SK-N-SH treated with all-trans-retinoic acid at 6 μM for 48 hours (cell line): Measurements from ENCODE around the gene TAS2R60.
A peak's percentile ranks its signal among the peaks of the same experiment; 100 is the strongest.
"Not testable (repeated sequence)": the region's sequence is repeated elsewhere in the genome, so short reads cannot be mapped to it uniquely, and the experiment has no call there.

ENCODE experiments used
- ATAC-seq: fragments of 200-7000 bp; cut with Tn5 transposase; 3 replicates; pipeline ENCODE4 v1.9.1; 2020; ENCODE audit warnings: mild to moderate bottlenecking, moderate library complexity
- ARNTL ChIP-seq: fragments of 450-650 bp; formaldehyde crosslinking; IDR thresholded peaks from 2 replicates; pipeline ENCODE4 v1.5.0; 2020; ENCODE audit warnings: low read depth, mild to moderate bottlenecking, moderate library complexity, borderline replicate concordance
- BACH2 ChIP-seq: fragments of 250-450 bp; sonication (Bioruptor Pico); IDR thresholded peaks from 2 replicates; pipeline ENCODE4 v1.9.0; 2021; ENCODE audit warnings: mild to moderate bottlenecking, borderline replicate concordance
- CSDC2 ChIP-seq: fragments of 250-450 bp; sonication (Bioruptor Pico); IDR thresholded peaks from 2 replicates; pipeline ENCODE4 v1.5.0; 2020; ENCODE audit warnings: mild to moderate bottlenecking, moderate library complexity
- ESRRG ChIP-seq: fragments of 250-450 bp; sonication (Bioruptor Pico); IDR thresholded peaks from 2 replicates; pipeline ENCODE4 v1.6.1; 2021; ENCODE audit warnings: mild to moderate bottlenecking
- GLIS3 ChIP-seq: fragments of 250-450 bp; sonication (Bioruptor Pico); IDR thresholded peaks from 2 replicates; pipeline ENCODE4 v1.5.0; 2020; ENCODE audit warnings: mild to moderate bottlenecking, moderate library complexity
- ISL1 ChIP-seq: fragments of 250-450 bp; sonication (Bioruptor Pico); IDR thresholded peaks from 2 replicates; pipeline ENCODE4 v2.1.2; 2022; ENCODE audit warnings: mild to moderate bottlenecking, moderate library complexity
- OSR1 ChIP-seq: fragments of 250-450 bp; sonication (Bioruptor Pico); IDR thresholded peaks from 2 replicates; pipeline ENCODE4 v1.8.0; 2022; ENCODE audit warnings: moderate library complexity, mild to moderate bottlenecking, inconsistent platforms
- PPARA ChIP-seq: fragments of 250-450 bp; sonication (Bioruptor Pico); IDR thresholded peaks from 2 replicates; pipeline ENCODE4 v1.5.0; 2020; ENCODE audit warnings: mild to moderate bottlenecking, borderline replicate concordance
- SNAI2 ChIP-seq: fragments of 250-450 bp; sonication (Bioruptor Pico); IDR thresholded peaks from 2 replicates; pipeline ENCODE4 v1.5.0; 2020; ENCODE audit warnings: mild to moderate bottlenecking, moderate library complexity
- TCF4 ChIP-seq: fragments of 250-450 bp; sonication (Bioruptor Pico); IDR thresholded peaks from 2 replicates; pipeline ENCODE4 v1.8.0; 2021; ENCODE audit warnings: mild to moderate bottlenecking, moderate library complexity, borderline replicate concordance
- ZC3H10 ChIP-seq: fragments of 250-450 bp; sonication (Bioruptor Pico); IDR thresholded peaks from 2 replicates; pipeline ENCODE4 v1.5.1; 2021; ENCODE audit warnings: mild to moderate bottlenecking, moderate library complexity
- ZFP3 ChIP-seq: fragments of 250-450 bp; sonication (Bioruptor Pico); IDR thresholded peaks from 2 replicates; pipeline ENCODE4 v1.5.0; 2020; ENCODE audit warnings: mild to moderate bottlenecking, moderate library complexity
- ZFP30 ChIP-seq: fragments of 450-650 bp; formaldehyde crosslinking; IDR thresholded peaks from 2 replicates; pipeline ENCODE4 v1.5.0; 2022; ENCODE audit warnings: mild to moderate bottlenecking, moderate library complexity
- ZNF565 ChIP-seq: fragments of 450-650 bp; formaldehyde crosslinking; conservative IDR thresholded peaks from 2 replicates; pipeline ENCODE4 v1.5.0; 2020; ENCODE audit warnings: low read depth, mild to moderate bottlenecking, moderate library complexity
- ZNF70 ChIP-seq: fragments of 450-650 bp; formaldehyde crosslinking; IDR thresholded peaks from 2 replicates; pipeline ENCODE4 v1.5.0; 2020; ENCODE audit warnings: mild to moderate bottlenecking, moderate library complexity
- ZNF8 ChIP-seq: fragments of 450-650 bp; formaldehyde crosslinking; IDR thresholded peaks from 2 replicates; pipeline ENCODE4 v1.5.0; 2020; ENCODE audit warnings: mild to moderate bottlenecking, moderate library complexity
- TF ChIP-seq, protein P1 (sequence below): fragments of 250-450 bp; sonication (Bioruptor Pico); IDR thresholded peaks from 2 replicates; pipeline ENCODE4 v1.5.1; 2020; ENCODE audit warnings: low read depth, mild to moderate bottlenecking, moderate library complexity
- TF ChIP-seq, protein P2 (sequence below): fragments of 250-450 bp; sonication (Bioruptor Pico); IDR thresholded peaks from 2 replicates; pipeline ENCODE4 v1.5.1; 2021; ENCODE audit warnings: mild to moderate bottlenecking, moderate library complexity
- TF ChIP-seq, protein P3 (sequence below): fragments of 250-450 bp; sonication (Bioruptor Pico); IDR thresholded peaks from 2 replicates; pipeline ENCODE4 v1.5.0; 2020; ENCODE audit warnings: mild to moderate bottlenecking, moderate library complexity
- TF ChIP-seq, protein P4 (sequence below): fragments of 250-450 bp; sonication (Bioruptor Pico); IDR thresholded peaks from 2 replicates; pipeline ENCODE4 v1.8.0; 2020; ENCODE audit warnings: mild to moderate bottlenecking, moderate library complexity, borderline replicate concordance

The TAS2R60 gene

DNA sequence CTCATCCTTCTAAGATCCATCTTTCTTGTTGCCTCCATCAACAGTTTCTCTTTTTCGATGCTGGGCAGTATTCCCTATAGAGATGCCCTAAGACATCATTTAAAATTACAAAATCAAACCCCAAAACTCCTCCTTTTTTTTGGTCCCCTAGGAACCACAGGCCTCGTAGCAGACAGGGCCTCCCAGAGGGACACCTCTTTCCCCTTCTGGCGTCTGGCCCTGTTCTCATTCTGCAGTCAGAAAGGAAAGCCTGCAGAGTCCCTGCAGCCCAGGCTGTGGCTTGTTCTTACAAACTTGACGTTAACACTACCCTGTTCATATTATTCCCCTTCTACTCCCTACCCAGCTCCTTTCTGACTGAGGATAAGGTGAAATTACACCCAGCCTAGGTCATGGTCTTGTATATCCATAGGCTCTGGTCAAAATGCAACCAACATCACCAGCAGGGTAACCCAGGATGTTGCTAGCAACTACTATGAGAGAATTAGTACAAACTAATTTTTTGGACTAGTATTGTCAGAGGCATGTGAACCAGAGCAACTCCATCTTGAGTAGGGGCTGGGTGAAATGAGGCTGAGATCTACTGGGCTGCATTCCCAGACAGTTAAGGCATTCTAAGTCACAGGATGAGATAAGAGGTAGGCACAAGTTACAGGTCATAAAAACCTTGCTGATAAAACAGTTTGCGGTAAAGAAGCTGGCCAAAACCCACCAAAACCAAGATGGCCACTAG lies 31.1 kb upstream of the TAS2R60 start:
- TF ChIP-seq ESRRG (CRISPR knock-in tag) (no peak), SNAI2 (CRISPR knock-in tag) (peak; percentile 66; the same call in 1 of the 2 replicates), ZFP3 (CRISPR knock-in tag) (peak; percentile 62; the same call in 1 of the 2 replicates), CSDC2 (CRISPR knock-in tag) (peak; percentile 91), ISL1 (peak; percentile 66)
- no peak for ATAC-seq

DNA sequence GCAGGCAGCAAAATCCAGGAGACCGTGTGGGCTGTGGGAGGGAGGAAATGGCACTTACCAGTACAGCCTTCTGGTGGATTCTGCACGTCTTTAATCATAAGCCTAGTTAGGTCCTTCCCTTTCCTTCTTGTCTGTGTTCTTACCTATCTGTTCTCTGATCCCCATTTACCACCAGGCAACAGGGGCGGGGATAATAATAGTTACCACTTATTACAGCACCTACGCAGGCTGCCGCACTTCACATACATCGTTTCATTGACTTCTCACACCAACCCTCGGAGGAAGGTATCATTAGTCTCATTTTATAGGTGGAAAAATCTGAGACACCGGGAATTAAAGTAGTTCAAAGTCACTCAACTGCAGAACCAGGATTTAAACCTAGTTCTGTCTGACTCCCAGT lies 30.1 kb upstream of the TAS2R60 start:
- TF ChIP-seq, protein P1, sequence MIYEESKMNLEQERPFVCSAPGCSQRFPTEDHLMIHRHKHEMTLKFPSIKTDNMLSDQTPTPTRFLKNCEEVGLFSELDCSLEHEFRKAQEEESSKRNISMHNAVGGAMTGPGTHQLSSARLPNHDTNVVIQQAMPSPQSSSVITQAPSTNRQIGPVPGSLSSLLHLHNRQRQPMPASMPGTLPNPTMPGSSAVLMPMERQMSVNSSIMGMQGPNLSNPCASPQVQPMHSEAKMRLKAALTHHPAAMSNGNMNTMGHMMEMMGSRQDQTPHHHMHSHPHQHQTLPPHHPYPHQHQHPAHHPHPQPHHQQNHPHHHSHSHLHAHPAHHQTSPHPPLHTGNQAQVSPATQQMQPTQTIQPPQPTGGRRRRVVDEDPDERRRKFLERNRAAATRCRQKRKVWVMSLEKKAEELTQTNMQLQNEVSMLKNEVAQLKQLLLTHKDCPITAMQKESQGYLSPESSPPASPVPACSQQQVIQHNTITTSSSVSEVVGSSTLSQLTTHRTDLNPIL: no peak
- TF ChIP-seq BACH2 (CRISPR knock-in tag) (no peak), ZFP3 (CRISPR knock-in tag) (no peak), ZFP30 (CRISPR knock-in tag) (no peak), ZC3H10 (CRISPR knock-in tag) (no peak), ZNF565 (CRISPR knock-in tag) (no peak), ARNTL (CRISPR knock-in tag) (no peak), ESRRG (CRISPR knock-in tag) (no peak), CSDC2 (CRISPR knock-in tag) (no peak), GLIS3 (no peak), PPARA (CRISPR knock-in tag) (no peak), ZNF8 (no peak), TCF4 (CRISPR knock-in tag) (no peak), ISL1 (no peak), OSR1 (CRISPR knock-in tag) (no peak)
- TF ChIP-seq, protein P2, sequence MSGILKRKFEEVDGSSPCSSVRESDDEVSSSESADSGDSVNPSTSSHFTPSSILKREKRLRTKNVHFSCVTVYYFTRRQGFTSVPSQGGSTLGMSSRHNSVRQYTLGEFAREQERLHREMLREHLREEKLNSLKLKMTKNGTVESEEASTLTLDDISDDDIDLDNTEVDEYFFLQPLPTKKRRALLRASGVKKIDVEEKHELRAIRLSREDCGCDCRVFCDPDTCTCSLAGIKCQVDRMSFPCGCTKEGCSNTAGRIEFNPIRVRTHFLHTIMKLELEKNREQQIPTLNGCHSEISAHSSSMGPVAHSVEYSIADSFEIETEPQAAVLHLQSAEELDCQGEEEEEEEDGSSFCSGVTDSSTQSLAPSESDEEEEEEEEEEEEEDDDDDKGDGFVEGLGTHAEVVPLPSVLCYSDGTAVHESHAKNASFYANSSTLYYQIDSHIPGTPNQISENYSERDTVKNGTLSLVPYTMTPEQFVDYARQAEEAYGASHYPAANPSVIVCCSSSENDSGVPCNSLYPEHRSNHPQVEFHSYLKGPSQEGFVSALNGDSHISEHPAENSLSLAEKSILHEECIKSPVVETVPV (CRISPR knock-in tag): no peak
- ATAC-seq: no peak

DNA sequence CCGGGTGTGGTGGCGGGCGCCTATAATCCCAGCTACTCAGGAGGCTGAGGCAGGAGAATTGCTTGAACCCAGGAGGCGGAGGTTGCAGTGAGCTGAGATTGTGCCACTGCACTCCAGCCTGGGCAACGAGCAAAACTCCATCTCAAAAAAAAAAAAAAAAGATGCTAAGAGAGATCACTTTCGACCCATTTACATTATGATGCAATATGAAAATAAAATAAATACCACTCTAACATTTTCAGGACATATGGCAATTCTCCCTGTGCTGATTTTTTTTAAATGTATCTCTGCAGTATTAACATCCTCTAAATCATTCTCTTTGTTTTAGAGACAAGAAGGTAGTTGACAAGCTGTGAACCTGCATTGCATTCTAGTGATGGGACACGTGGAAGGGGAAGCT lies 28.0 kb upstream of the TAS2R60 start:
- ATAC-seq: not testable (repeated sequence)

DNA sequence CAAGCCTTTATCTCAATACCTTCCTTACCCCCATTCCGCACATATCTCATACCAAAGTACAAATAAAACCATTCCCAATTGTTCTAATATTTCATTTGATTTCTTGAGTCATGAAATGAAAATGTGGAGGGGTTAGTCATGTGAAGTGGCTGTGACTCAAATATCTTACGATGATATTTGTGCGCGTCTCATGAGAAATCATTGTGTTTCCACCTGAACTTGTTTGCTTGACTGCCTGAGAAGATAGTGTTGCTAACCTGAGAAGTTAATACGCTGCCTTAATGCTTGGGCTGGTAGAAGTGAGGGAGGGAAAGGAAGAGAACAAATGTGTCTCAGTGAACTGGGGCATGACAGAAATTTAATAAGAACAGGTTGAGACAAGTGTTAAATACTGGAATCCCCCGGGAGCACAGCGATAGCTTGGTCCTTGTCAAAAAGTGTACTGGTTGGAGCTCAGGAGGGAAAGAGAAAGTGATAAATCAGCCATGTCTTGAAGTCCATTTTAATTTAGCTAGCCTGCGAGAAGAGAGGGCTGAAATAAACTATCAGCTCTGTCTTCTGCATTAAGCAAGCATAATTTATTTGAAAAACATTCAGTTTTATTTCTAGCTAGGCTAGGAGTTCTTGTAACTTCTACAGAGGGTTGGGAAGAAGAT lies 27.4 kb upstream of the TAS2R60 start:
- ATAC-seq: peak; percentile 64
- TF ChIP-seq ZC3H10 (CRISPR knock-in tag) (no peak), ZFP30 (CRISPR knock-in tag) (no peak), ZNF70 (no peak), BACH2 (CRISPR knock-in tag) (no peak), OSR1 (CRISPR knock-in tag) (no peak), ZNF8 (no peak), SNAI2 (CRISPR knock-in tag) (no peak), ARNTL (CRISPR knock-in tag) (no peak)
- TF ChIP-seq, protein P3, sequence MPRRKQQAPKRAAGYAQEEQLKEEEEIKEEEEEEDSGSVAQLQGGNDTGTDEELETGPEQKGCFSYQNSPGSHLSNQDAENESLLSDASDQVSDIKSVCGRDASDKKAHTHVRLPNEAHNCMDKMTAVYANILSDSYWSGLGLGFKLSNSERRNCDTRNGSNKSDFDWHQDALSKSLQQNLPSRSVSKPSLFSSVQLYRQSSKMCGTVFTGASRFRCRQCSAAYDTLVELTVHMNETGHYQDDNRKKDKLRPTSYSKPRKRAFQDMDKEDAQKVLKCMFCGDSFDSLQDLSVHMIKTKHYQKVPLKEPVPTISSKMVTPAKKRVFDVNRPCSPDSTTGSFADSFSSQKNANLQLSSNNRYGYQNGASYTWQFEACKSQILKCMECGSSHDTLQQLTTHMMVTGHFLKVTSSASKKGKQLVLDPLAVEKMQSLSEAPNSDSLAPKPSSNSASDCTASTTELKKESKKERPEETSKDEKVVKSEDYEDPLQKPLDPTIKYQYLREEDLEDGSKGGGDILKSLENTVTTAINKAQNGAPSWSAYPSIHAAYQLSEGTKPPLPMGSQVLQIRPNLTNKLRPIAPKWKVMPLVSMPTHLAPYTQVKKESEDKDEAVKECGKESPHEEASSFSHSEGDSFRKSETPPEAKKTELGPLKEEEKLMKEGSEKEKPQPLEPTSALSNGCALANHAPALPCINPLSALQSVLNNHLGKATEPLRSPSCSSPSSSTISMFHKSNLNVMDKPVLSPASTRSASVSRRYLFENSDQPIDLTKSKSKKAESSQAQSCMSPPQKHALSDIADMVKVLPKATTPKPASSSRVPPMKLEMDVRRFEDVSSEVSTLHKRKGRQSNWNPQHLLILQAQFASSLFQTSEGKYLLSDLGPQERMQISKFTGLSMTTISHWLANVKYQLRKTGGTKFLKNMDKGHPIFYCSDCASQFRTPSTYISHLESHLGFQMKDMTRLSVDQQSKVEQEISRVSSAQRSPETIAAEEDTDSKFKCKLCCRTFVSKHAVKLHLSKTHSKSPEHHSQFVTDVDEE (CRISPR knock-in tag): no peak
- TF ChIP-seq, protein P2 (CRISPR knock-in tag): no peak
- TF ChIP-seq, protein P4, sequence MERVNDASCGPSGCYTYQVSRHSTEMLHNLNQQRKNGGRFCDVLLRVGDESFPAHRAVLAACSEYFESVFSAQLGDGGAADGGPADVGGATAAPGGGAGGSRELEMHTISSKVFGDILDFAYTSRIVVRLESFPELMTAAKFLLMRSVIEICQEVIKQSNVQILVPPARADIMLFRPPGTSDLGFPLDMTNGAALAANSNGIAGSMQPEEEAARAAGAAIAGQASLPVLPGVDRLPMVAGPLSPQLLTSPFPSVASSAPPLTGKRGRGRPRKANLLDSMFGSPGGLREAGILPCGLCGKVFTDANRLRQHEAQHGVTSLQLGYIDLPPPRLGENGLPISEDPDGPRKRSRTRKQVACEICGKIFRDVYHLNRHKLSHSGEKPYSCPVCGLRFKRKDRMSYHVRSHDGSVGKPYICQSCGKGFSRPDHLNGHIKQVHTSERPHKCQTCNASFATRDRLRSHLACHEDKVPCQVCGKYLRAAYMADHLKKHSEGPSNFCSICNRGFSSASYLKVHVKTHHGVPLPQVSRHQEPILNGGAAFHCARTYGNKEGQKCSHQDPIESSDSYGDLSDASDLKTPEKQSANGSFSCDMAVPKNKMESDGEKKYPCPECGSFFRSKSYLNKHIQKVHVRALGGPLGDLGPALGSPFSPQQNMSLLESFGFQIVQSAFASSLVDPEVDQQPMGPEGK (CRISPR knock-in tag): no peak
- TF ChIP-seq, all 23 proteins: peak for 0
